ENCODE data around the gene AP1M1. TPM values are rescaled to one million over a fixed set of nuclear protein-coding genes. Genes with fewer than 3 reads are reported as not detected.

The AP1M1 gene
- total and polyA plus RNA-seq, 2 of the 4 experiments (the other 2 are of a cell fraction) = 85.1 to 99.1 TPM

DNA sequence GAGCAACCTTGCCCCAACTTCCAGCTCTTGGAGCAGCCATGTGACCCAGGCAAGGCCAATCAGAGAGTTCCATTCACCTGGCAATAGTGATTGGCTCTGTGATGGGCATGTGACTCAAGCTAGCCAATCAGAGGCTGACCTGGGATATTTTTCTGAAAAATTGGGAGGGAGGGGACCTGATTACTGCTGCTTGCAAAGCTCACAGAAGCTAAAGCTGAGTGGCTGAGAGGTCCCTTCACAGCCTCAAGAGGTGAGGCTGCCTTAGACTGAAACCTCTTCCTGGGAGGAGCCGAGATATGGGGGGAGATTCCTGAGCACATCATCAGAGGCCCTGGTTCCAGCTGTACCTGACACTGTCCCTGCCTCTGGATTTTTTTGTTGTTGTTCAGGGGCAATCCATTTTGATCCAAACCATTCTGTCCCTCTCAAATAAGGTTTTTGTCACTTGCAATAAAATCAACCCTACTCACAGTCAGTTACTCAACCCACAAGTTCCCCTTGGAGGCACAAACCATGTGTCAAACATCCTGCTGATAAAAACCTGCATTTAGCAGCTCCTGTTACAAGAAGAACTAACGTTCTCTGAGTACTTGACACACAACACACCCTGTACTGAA, 29.1 kb upstream of the AP1M1 start:
- POLR2A ChIA-PET (ENCODE audit: unreplicated experiment) = no interaction called here
- no CpG with 5 or more reads among the region's 2 CpGs for WGBS, 2 experiments (ENCODE audit: extremely low coverage in 2 of 2, insufficient read length in 1 of 2)
- Histone ChIP-seq H2BK15ac (ENCODE audit: low read depth, low read length) (no peak overlapping the region), H3K4me2 (ENCODE audit: low read depth, low read length) (no peak overlapping the region), H3K23ac (ENCODE audit: low read depth, low read length) (no peak overlapping the region), H3K14ac (replicated peaks; ENCODE audit: low read depth, low read length) (no peak overlapping the region), H3K9me3 (ENCODE audit: control insufficient read depth, insufficient read depth, low read length) (no peaks in the 10 kb centered on the region), H3K56ac (ENCODE audit: extremely low read depth, insufficient read depth, low read length) (no peak overlapping the region), H2BK20ac (ENCODE audit: low read depth, low read length) (no peak overlapping the region), H3K4me1 (ENCODE audit: control insufficient read depth, insufficient read depth, low read length) (no peaks in the 10 kb centered on the region), H4K20me1 (ENCODE audit: insufficient read depth, low read length) (no peaks in the 10 kb centered on the region), H3K27ac (ENCODE audit: insufficient read depth, low read length) (no peak overlapping the region), H4K5ac (ENCODE audit: low read depth, low read length) (no peak overlapping the region), H2BK5ac (ENCODE audit: low read depth, low read length, poor library complexity, severe bottlenecking) (no peak overlapping the region), H3K27me3 (ENCODE audit: control insufficient read depth, insufficient read depth, low read length) (no peaks in the 10 kb centered on the region; the same call in 1 of the 2 replicates), H2AK9ac (replicated peaks; ENCODE audit: low read depth, low read length, poor library complexity) (no peak overlapping the region), H2AK5ac (ENCODE audit: low read depth, low read length) (no peak overlapping the region), H4K8ac (ENCODE audit: low read depth in 2 of 2, low read length in 2 of 2) (no peak overlapping the region), H3K36me3 (ENCODE audit: control insufficient read depth, insufficient read depth, low read length) (no peaks in the 10 kb centered on the region), H2BK120ac (ENCODE audit: low read depth, low read length) (no peak overlapping the region), H3K79me1 (ENCODE audit: low read depth in 1 of 2, low read length in 2 of 2) (no peaks in the 10 kb centered on the region), H3K9ac (ENCODE audit: low read depth, low read length) (no peak overlapping the region), H2AFZ (replicated peaks; ENCODE audit: low read length, poor library complexity) (peak overlapping the region; percentile 58), H3K18ac (ENCODE audit: low read depth, low read length) (no peak overlapping the region), H4K91ac (ENCODE audit: insufficient read depth, low read depth, low read length) (no peak overlapping the region), H3K9me1 (ENCODE audit: insufficient read depth, low read length) (no peaks in the 10 kb centered on the region), H3K4me3 (ENCODE audit: insufficient read depth, low read depth, low read length) (no peak overlapping the region), H3K4ac (ENCODE audit: low read depth, low read length) (no peak overlapping the region)
- CTCF ChIA-PET = no interaction called here
- no TSS peak for BruUV-seq (replicated peaks)
- TF ChIP-seq CHD1 (IDR thresholded peaks at IDR 0.05; ENCODE audit: low read depth, low read length) = no peak
- no peak for TF ChIP-seq MAFK (IDR thresholded peaks at IDR 0.05; ENCODE audit: low read depth, low read length)
- TF ChIP-seq, protein P1, sequence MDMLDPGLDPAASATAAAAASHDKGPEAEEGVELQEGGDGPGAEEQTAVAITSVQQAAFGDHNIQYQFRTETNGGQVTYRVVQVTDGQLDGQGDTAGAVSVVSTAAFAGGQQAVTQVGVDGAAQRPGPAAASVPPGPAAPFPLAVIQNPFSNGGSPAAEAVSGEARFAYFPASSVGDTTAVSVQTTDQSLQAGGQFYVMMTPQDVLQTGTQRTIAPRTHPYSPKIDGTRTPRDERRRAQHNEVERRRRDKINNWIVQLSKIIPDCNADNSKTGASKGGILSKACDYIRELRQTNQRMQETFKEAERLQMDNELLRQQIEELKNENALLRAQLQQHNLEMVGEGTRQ (IDR thresholded peaks at IDR 0.05; ENCODE audit: low read depth, low read length) = peak; percentile 90
- in situ Hi-C loops (cut with MboI; ENCODE audit: low sequenced_read_pairs) (no loop called here), intact Hi-C loops (cut with micrococcal nuclease) (no loop called here), dilution Hi-C loops (cut with HindIII; ENCODE audit: low sequenced_read_pairs, unreplicated experiment) (no loop called here)
- DNase-seq (peak; percentile 50), ATAC-seq (ENCODE audit: low read depth) (no peak)

All from IMR-90 (cell line).